ENCODE data around the gene SLC9A9. TPM values are rescaled to one million over a fixed set of nuclear protein-coding genes. Genes with fewer than 3 reads are reported as not detected.

SLC9A9 gene
- total and polyA plus RNA-seq, 9 of the 15 experiments (the other 6 are each of a cell fraction or from before 2014, with no cell fraction given) = 0.03 to 0.13 TPM; not detected in 7

GRCh38 chr3:143737065-143737464 is 111.2 kb downstream of the SLC9A9 start:
- H3K9ac ChIP-seq (ENCODE audit: insufficient read depth in 1 of 2, low read depth in 2 of 2, low read length in 2 of 2) = no peak overlapping the region
- H2AFZ ChIP-seq (ENCODE audit: low read depth, low read length) = no peak overlapping the region
- H3K9me1 ChIP-seq (ENCODE audit: control insufficient read depth, insufficient read depth, low read length) = no peaks in the 10 kb centered on the region
- H3K27ac ChIP-seq (ENCODE audit: extremely low read depth, low read depth, low read length) = no peak overlapping the region
- intact Hi-C loops (cut with micrococcal nuclease) = no loop called here
- FAIRE-seq (no peak), DNase-seq (ENCODE audit: extremely low read depth in 1 of 4, low spot score in 3 of 4) (no peak), ATAC-seq (no peak)
- 0% methylated on average over 2 of the region's 2 CpGs for WGBS (ENCODE audit: insufficient coverage, low coverage, missing lambda C conversion rate)
- no peaks in the 10 kb centered on the region for H4K20me1 ChIP-seq (replicated peaks; ENCODE audit: control insufficient read depth, insufficient read depth, low read length)
- H3K4me2 ChIP-seq (ENCODE audit: insufficient read depth, low read length) = no peak overlapping the region
- H3K79me2 ChIP-seq (ENCODE audit: control insufficient read depth, insufficient read depth, low read length) = no peaks in the 10 kb centered on the region
- no peaks in the 10 kb centered on the region for H3K27me3 ChIP-seq (ENCODE audit: control insufficient read depth in 2 of 2, insufficient read depth in 2 of 2, low read length in 2 of 2)
- POLR2A ChIA-PET = no interaction called here
- no peaks in the 10 kb centered on the region for H3K9me3 ChIP-seq (replicated peaks; ENCODE audit: control insufficient read depth, insufficient read depth, low read depth, low read length)
- in situ Hi-C loops (cut with MboI) = no loop called here
- CTCF ChIA-PET (ENCODE audit: low intra/inter-chr PET ratio) = no interaction called here
- H3K4me1 ChIP-seq (replicated peaks in 1 of 2; ENCODE audit: control insufficient read depth in 2 of 2, insufficient read depth in 2 of 2, low read length in 2 of 2) = no peaks in the 10 kb centered on the region
- no peak overlapping the region for H3K4me3 ChIP-seq
- no peaks in the 10 kb centered on the region for H3K36me3 ChIP-seq (ENCODE audit: control insufficient read depth, insufficient read depth, low read length)
- BruUV-seq (replicated peaks) = no TSS peak
- TF ChIP-seq ZNF212 (CRISPR knock-in tag; IDR thresholded peaks at IDR 0.05) = no peak
- TF ChIP-seq KLF1 (tag; IDR thresholded peaks at IDR 0.05) = no peak
- no peak for TF ChIP-seq EGR1 (conservative IDR thresholded peaks at IDR 0.05)
- TF ChIP-seq CTBP1 (IDR thresholded peaks at IDR 0.05; ENCODE audit: borderline replicate concordance) = no peak
- no peak for TF ChIP-seq GTF3C2 (IDR thresholded peaks at IDR 0.05; ENCODE audit: borderline replicate concordance, extremely low read depth, insufficient read length)
- TF ChIP-seq E2F8 (IDR thresholded peaks at IDR 0.05; ENCODE audit: low read depth, partially characterized antibody) = no peak
- TF ChIP-seq TFAM (CRISPR knock-in tag; conservative IDR thresholded peaks at IDR 0.05) = no peak
- no peak for TF ChIP-seq CCAR2 (IDR thresholded peaks at IDR 0.05; ENCODE audit: low read depth, low read length)
- no peak for TF ChIP-seq GMEB1 (CRISPR knock-in tag; IDR thresholded peaks at IDR 0.05)
- no peak for TF ChIP-seq ID3 (CRISPR knock-in tag; IDR thresholded peaks at IDR 0.05)
- TF ChIP-seq ID3 (tag; IDR thresholded peaks at IDR 0.05) = no peak
- no peak for TF ChIP-seq CREB5 (CRISPR knock-in tag; IDR thresholded peaks at IDR 0.05)
